Epithelial cell of prostate (primary cell): ENCODE data around the gene EFTUD2.
"Not testable (repeated sequence)": the region's sequence is repeated elsewhere in the genome, so short reads cannot be mapped to it uniquely, and the experiment has no call there.

Source experiments
- DNase-seq: peaks from one replicate; pipeline ENCODE4 v3.0.0-alpha.2; 2011; ENCODE audit warnings: low read depth, low spot score
- H3K27ac ChIP-seq: fragments of 450-650 bp; 2 replicates; pipeline ENCODE4 v1.5.1; 2017; ENCODE audit warnings: mild to moderate bottlenecking

Gene EFTUD2

GRCh38 chr17:44826123-44826790, 73.0 kb downstream of the EFTUD2 start:
- H3K27ac ChIP-seq, result peak overlapping the region; percentile 79
- no peak for DNase-seq

- DNase-seq, result not testable (repeated sequence)
Observed at GRCh38 chr17:44825236-44825635, 74.0 kb downstream of the EFTUD2 start.

GRCh38 chr17:44820631-44821212, 78.5 kb downstream of the EFTUD2 start:
- DNase-seq, result peak; percentile 61
- peak overlapping the region; percentile 76 for H3K27ac ChIP-seq

More at GRCh38 chr17:44825236-44825635, 74.0 kb downstream of the EFTUD2 start:
- H3K27ac ChIP-seq, result peak overlapping the region; percentile 79

- not testable (repeated sequence) for DNase-seq, H3K27ac ChIP-seq
Observed at GRCh38 chr17:44818508-44818907, 80.7 kb downstream of the EFTUD2 start.

GRCh38 chr17:44812263-44812662, 87.0 kb downstream of the EFTUD2 start:
- no peak overlapping the region for H3K27ac ChIP-seq
- DNase-seq, result no peak

GRCh38 chr17:44808656-44809388, 90.4 kb downstream of the EFTUD2 start:
- not testable (repeated sequence) for DNase-seq, H3K27ac ChIP-seq

GRCh38 chr17:44808156-44808555, 91.1 kb downstream of the EFTUD2 start:
- H3K27ac ChIP-seq, result no peak overlapping the region
- no peak for DNase-seq

GRCh38 chr17:44807817-44808155, 91.5 kb downstream of the EFTUD2 start:
- DNase-seq, result no peak
- no peak overlapping the region for H3K27ac ChIP-seq

GRCh38 chr17:44807093-44807816, 92.0 kb downstream of the EFTUD2 start:
- no peak for DNase-seq
- H3K27ac ChIP-seq, result no peak overlapping the region

GRCh38 chr17:44804302-44805089, 94.7 kb downstream of the EFTUD2 start:
- H3K27ac ChIP-seq, result no peak overlapping the region
- no peak for DNase-seq

GRCh38 chr17:44801880-44802279, 97.4 kb downstream of the EFTUD2 start:
- H3K27ac ChIP-seq, result no peak overlapping the region
- no peak for DNase-seq
